Tibial nerve (tissue), 4 donors: ENCODE data around the gene CINP. TPM values are rescaled to one million over a fixed set of nuclear protein-coding genes. Genes with fewer than 3 reads are reported as not detected.

Source experiments
- DNase-seq, 2 donors: peaks; one replicate each; pipeline ENCODE4 v3.0.0-alpha.2; 2019; ENCODE audit warnings: low spot score in 2 of 2
- H3K27ac ChIP-seq, 4 donors: fragments of 200-600 bp; sonication (generic) in 3 of 4; one replicate each; pipeline ENCODE4 v1.5.1; 2017 to 2019; ENCODE audit warnings: mild to moderate bottlenecking in 1 of 4
- H3K27me3 ChIP-seq, 2 donors: fragments of 200-600 bp; sonication (generic) in 1 of 2; one replicate each; pipeline versions ENCODE4 v1.5.1 to v1.6.0; 2017 to 2019
- H3K36me3 ChIP-seq, 3 donors: fragments of 200-600 bp; sonication (generic); one replicate each; pipeline ENCODE4 v1.5.1; 2018 to 2019
- H3K4me1 ChIP-seq, 4 donors: fragments of 200-600 bp; sonication (generic) in 3 of 4; one replicate each; pipeline ENCODE4 v1.5.1; 2017 to 2019
- H3K4me3 ChIP-seq, 4 donors: fragments of 200-600 bp; sonication (generic) in 3 of 4; one replicate each; pipeline ENCODE4 v1.5.1; 2017 to 2019; ENCODE audit warnings: mild to moderate bottlenecking in 1 of 4, moderate library complexity in 1 of 4
- H3K9me3 ChIP-seq, 4 donors: fragments of 200-600 bp; sonication (generic) in 3 of 4; one replicate each; pipeline ENCODE4 v1.5.1; 2017 to 2019
- EP300 ChIP-seq, 2 donors: sonication (generic); formaldehyde crosslinking; IDR thresholded peaks; one replicate each; pipeline ENCODE4 v1.6.1; 2017; ENCODE audit warnings: antibody characterized with exemption in 2 of 2, mild to moderate bottlenecking in 1 of 2
- POLR2A ChIP-seq, 2 donors: fragments of 450-650 bp; IDR thresholded peaks; one replicate each; pipeline ENCODE4 v1.6.1; 2017; ENCODE audit warnings: antibody characterized with exemption in 2 of 2, mild to moderate bottlenecking in 2 of 2, moderate library complexity in 2 of 2
- WGBS, 2 donors: methylation state at CpG; one replicate each; pipeline ENCODE4 v1.1.5; 2018; 5-methylcytosine and 5-hydroxymethylcytosine counted together
- total RNA-seq, 4 donors: library from RNA; depleted of rRNA; stranded (reverse); fragments of >200 nt; gene quantifications; one replicate each; pipeline ENCODE4 v1.1.0, GENCODE V29; 2016
- TF ChIP-seq, protein P1 (sequence below), 5 experiments: fragments of 200-600 bp in 3 of 5; fragments of 450-650 bp in 2 of 5; sonication (generic) in 3 of 5; IDR thresholded peaks; one replicate each; pipeline ENCODE4 v1.5.1; 2016 to 2019; ENCODE audit warnings: antibody characterized with exemption in 5 of 5, mild to moderate bottlenecking in 3 of 5, moderate library complexity in 2 of 5

The CINP gene
- total RNA-seq, 4 donors from 2014 or later = 21.2 to 40.2 (median 31.2) TPM

- no peak overlapping the region for H3K4me3 ChIP-seq
- DNase-seq = no peak
- peaks cover 0 to 98% (median 7%) of the 10 kb centered on the region in 3 donors for H3K36me3 ChIP-seq
- H3K27ac ChIP-seq = no peak overlapping the region
- 90 to 95% methylated on average over 13 to 16 of the region's 16 CpGs for WGBS, 2 donors
- no peaks in the 10 kb centered on the region for H3K9me3 ChIP-seq
- TF ChIP-seq EP300 (IDR thresholded peaks at IDR 0.05) (no peak), POLR2A (IDR thresholded peaks at IDR 0.05) (no peak)
- TF ChIP-seq, protein P1, sequence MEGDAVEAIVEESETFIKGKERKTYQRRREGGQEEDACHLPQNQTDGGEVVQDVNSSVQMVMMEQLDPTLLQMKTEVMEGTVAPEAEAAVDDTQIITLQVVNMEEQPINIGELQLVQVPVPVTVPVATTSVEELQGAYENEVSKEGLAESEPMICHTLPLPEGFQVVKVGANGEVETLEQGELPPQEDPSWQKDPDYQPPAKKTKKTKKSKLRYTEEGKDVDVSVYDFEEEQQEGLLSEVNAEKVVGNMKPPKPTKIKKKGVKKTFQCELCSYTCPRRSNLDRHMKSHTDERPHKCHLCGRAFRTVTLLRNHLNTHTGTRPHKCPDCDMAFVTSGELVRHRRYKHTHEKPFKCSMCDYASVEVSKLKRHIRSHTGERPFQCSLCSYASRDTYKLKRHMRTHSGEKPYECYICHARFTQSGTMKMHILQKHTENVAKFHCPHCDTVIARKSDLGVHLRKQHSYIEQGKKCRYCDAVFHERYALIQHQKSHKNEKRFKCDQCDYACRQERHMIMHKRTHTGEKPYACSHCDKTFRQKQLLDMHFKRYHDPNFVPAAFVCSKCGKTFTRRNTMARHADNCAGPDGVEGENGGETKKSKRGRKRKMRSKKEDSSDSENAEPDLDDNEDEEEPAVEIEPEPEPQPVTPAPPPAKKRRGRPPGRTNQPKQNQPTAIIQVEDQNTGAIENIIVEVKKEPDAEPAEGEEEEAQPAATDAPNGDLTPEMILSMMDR (IDR thresholded peaks at IDR 0.05) = no peak
- peaks cover 0 to 11% (median 0%) of the 10 kb centered on the region in 4 donors for H3K4me1 ChIP-seq
- H3K27me3 ChIP-seq = no peaks in the 10 kb centered on the region
Observed at GRCh38 chr14:102348376-102348775, 14.3 kb downstream of the CINP start.

DNA sequence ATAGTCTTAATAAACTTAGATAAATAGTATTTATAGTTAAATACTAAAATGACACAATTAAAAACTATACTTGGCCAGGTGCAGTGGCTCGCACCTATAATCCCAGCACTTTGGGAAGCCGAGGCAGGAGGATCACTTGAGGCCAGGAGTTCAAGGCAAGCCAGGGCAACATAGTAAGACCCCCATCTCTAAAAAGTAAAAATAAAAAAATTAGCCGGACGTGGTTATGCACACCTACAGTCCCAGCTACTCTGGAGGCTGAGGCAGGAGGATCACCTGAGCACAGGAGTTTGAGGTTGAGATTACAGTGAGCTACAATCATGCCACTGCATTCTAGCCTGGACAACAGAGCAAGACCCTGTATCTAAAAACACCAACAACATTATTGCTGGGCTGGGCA lies 16.0 kb downstream of the CINP start:
- Histone ChIP-seq H3K4me3 (no peak overlapping the region), H3K9me3 (no peaks in the 10 kb centered on the region), H3K4me1 (peaks cover 0 to 5% (median 0%) of the 10 kb centered on the region in 4 donors), H3K27ac (no peak overlapping the region), H3K36me3 (peaks cover 0 to 99% (median 7%) of the 10 kb centered on the region in 3 donors), H3K27me3 (no peaks in the 10 kb centered on the region)
- TF ChIP-seq, protein P1 (IDR thresholded peaks at IDR 0.05) = no peak
- TF ChIP-seq EP300 (IDR thresholded peaks at IDR 0.05) (no peak), POLR2A (IDR thresholded peaks at IDR 0.05) (no peak)
- DNase-seq = no peak
- 95 to 96% methylated on average over 4 of the region's 4 CpGs for WGBS, 2 donors

GRCh38 chr14:102345232-102345631 lies 17.5 kb downstream of the CINP start:
- Histone ChIP-seq H3K9me3 (no peaks in the 10 kb centered on the region), H3K27me3 (no peaks in the 10 kb centered on the region), H3K4me3 (no peak overlapping the region), H3K36me3 (peaks cover 0 to 100% (median 7%) of the 10 kb centered on the region in 3 donors), H3K4me1 (no peaks in the 10 kb centered on the region), H3K27ac (no peak overlapping the region)
- TF ChIP-seq, protein P1 (IDR thresholded peaks at IDR 0.05) = no peak
- 74 to 79% methylated on average over 3 of the region's 3 CpGs for WGBS, 2 donors
- DNase-seq = no peak

DNA sequence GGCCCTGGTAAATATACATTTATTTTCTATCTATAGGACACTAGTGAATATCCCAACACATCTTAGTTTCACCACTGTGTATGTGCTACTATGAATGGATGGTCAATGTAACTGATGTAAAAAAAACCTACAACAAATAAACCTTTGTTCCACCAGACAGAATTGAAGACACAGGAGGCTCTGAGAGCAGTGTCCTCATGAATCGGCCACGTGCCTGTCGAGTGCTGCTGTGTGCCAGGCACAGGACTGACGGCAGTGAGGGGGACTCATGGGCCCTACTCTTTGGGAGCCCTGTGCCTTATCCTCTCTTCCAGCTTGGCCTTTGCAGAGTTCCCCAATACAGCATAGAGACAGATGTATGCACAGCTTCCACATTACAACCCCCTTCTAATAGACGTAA lies 18.2 kb downstream of the CINP start:
- TF ChIP-seq, protein P1 (IDR thresholded peaks at IDR 0.05) = no peak
- TF ChIP-seq EP300 (IDR thresholded peaks at IDR 0.05) (no peak), POLR2A (IDR thresholded peaks at IDR 0.05) (no peak)
- H3K27ac ChIP-seq = no peak overlapping the region
- no peaks in the 10 kb centered on the region for H3K9me3 ChIP-seq
- H3K27me3 ChIP-seq = no peaks in the 10 kb centered on the region
- H3K4me1 ChIP-seq = no peaks in the 10 kb centered on the region
- 38 to 40% methylated on average over 5 of the region's 5 CpGs for WGBS, 2 donors
- DNase-seq = no peak
- H3K4me3 ChIP-seq = no peak overlapping the region
- peaks cover 0 to 100% (median 7%) of the 10 kb centered on the region in 3 donors for H3K36me3 ChIP-seq

DNA sequence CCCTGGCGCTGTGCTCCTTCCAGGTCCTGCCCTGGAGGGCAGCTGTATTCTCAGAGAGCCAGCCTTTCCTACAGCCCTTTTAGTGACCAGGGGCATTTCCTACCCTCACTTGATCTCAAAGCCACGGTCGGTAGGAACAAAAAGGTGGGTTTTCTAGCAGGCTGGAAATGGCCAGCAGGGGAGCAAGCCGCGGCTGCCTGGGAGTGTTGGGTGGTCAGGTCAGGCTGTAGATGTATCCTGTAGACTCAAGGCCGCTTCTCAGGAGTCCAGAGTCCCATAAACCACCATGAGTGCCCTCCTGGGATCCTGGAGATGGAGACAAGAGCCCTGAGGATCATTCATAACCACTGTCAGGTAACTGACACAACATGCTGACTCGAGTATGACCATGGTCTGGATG lies 18.6 kb downstream of the CINP start:
- no peak for DNase-seq
- peaks cover 0 to 100% (median 7%) of the 10 kb centered on the region in 3 donors for H3K36me3 ChIP-seq

More for the DNA sequence above, 18.6 kb downstream of the CINP start:
- H3K4me1 ChIP-seq = no peaks in the 10 kb centered on the region
- H3K9me3 ChIP-seq = no peaks in the 10 kb centered on the region
- 78 to 81% methylated on average over 5 to 7 of the region's 7 CpGs for WGBS, 2 donors
- TF ChIP-seq POLR2A (IDR thresholded peaks at IDR 0.05) (no peak), EP300 (IDR thresholded peaks at IDR 0.05) (no peak)
- TF ChIP-seq, protein P1 (IDR thresholded peaks at IDR 0.05) = no peak
- no peaks in the 10 kb centered on the region for H3K27me3 ChIP-seq
- H3K27ac ChIP-seq = no peak overlapping the region
- H3K4me3 ChIP-seq = no peak overlapping the region
